Nephron progenitor cell (in vitro differentiated cells): ENCODE results near the gene AP5S1.
"Not testable (repeated sequence)": the region's sequence is repeated elsewhere in the genome, so short reads cannot be mapped to it uniquely, and the experiment has no call there.

ENCODE experiments used
- DNase-seq: peaks from one replicate; pipeline ENCODE4 v3.0.0; 2021
- H3K27ac Mint-ChIP-seq: 2 replicates; pipeline ENCODE4 v1.8.0; 2021; ENCODE audit warnings: mild to moderate bottlenecking, moderate library complexity, mixed read lengths
- H3K27me3 Mint-ChIP-seq: 2 replicates; pipeline ENCODE4 v1.8.0; 2021; ENCODE audit warnings: mild to moderate bottlenecking, low read depth, mixed read lengths; ENCODE audit not compliant: poor library complexity
- H3K36me3 Mint-ChIP-seq: 2 replicates; pipeline ENCODE4 v1.8.0; 2021; ENCODE audit warnings: low read depth, mixed read lengths
- H3K4me1 Mint-ChIP-seq: 2 replicates; pipeline ENCODE4 v1.8.0; 2021; ENCODE audit warnings: mixed read lengths
- H3K4me3 Mint-ChIP-seq: 2 replicates; pipeline ENCODE4 v1.8.0; 2021; ENCODE audit warnings: mild to moderate bottlenecking, moderate library complexity, mixed read lengths
- H3K9me3 Mint-ChIP-seq: 2 replicates; pipeline ENCODE4 v1.8.0; 2021; ENCODE audit warnings: mild to moderate bottlenecking, moderate library complexity, mixed read lengths
- TF ChIP-seq, protein P1 (sequence below): fragments of 200-600 bp; sonication (generic); IDR thresholded peaks from 2 replicates; pipeline ENCODE4 v1.5.0; 2021; ENCODE audit warnings: antibody characterized with exemption

The AP5S1 gene

DNA sequence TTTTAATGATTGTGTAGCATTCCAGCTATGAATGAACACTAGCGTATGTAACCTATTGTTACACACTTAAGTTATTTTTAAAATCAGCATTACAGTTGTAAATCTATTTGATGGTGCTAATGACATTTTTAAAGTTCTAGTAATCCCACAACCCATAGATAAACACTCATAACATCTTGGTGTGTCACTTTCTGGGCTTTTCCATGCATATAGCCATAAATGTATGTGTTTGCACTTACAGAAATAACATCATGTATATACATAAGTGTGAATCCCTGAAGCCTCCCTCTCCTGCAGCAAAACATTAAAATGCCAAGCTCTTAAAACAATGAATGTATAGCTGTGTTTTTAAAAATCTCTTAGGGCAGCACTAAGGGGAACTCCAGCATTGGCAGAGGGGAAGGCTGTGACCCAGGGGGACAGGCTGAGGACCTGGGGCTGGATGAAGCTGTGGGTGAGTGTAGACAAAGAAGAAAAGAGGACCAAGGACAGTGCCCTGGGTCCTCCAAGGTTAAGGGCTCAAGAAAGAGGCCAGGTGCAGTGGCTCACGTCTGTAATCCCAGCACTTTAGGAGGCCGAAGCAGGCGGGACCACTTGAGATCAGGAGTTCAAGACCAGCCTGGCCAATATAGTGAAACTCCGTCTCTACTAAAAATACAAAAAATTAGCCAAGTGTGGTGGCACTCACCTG is 32.9 kb upstream of the AP5S1 start:
- DNase-seq: no peak
- peak overlapping the region; percentile 69 for H3K4me3 Mint-ChIP-seq
- no peak overlapping the region for H3K27ac Mint-ChIP-seq
- H3K36me3 Mint-ChIP-seq: peaks cover 6% of the 10 kb centered on the region
- no peaks in the 10 kb centered on the region for H3K9me3 Mint-ChIP-seq
- H3K27me3 Mint-ChIP-seq: peaks cover 35% of the 10 kb centered on the region
- H3K4me1 Mint-ChIP-seq: peaks cover 24% of the 10 kb centered on the region
- TF ChIP-seq, protein P1, sequence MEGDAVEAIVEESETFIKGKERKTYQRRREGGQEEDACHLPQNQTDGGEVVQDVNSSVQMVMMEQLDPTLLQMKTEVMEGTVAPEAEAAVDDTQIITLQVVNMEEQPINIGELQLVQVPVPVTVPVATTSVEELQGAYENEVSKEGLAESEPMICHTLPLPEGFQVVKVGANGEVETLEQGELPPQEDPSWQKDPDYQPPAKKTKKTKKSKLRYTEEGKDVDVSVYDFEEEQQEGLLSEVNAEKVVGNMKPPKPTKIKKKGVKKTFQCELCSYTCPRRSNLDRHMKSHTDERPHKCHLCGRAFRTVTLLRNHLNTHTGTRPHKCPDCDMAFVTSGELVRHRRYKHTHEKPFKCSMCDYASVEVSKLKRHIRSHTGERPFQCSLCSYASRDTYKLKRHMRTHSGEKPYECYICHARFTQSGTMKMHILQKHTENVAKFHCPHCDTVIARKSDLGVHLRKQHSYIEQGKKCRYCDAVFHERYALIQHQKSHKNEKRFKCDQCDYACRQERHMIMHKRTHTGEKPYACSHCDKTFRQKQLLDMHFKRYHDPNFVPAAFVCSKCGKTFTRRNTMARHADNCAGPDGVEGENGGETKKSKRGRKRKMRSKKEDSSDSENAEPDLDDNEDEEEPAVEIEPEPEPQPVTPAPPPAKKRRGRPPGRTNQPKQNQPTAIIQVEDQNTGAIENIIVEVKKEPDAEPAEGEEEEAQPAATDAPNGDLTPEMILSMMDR: no peak

DNA sequence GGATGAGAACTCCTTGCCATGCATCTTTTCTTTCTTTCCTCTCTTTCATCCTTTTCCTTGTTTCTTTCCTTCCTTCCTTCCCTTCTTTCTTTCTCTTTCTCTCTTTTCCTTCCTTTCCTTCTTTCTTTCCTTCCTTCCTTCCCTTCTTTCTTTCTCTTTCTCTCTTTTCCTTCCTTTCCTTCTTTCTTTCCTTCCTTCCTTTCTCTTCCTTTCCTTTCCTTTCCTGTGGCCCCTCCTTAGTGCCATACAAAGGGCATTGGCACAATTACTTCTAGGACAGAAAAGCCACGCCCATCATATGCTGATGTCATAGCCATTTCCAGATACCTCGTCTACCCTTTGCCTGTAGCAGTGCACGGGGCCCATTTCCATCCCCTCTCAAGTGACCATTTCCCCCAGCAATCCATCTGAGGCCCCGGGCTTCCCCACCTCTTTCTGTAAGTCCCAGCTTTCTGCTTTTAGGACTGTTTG is 31.6 kb upstream of the AP5S1 start:
- no peak overlapping the region for H3K27ac Mint-ChIP-seq
- H3K4me3 Mint-ChIP-seq: peak overlapping the region; percentile 12
- DNase-seq: no peak
- H3K36me3 Mint-ChIP-seq: peaks cover 6% of the 10 kb centered on the region
- peaks cover 13% of the 10 kb centered on the region for H3K4me1 Mint-ChIP-seq
- H3K27me3 Mint-ChIP-seq: peaks cover 38% of the 10 kb centered on the region
- no peaks in the 10 kb centered on the region for H3K9me3 Mint-ChIP-seq
- TF ChIP-seq, protein P1: no peak

DNA sequence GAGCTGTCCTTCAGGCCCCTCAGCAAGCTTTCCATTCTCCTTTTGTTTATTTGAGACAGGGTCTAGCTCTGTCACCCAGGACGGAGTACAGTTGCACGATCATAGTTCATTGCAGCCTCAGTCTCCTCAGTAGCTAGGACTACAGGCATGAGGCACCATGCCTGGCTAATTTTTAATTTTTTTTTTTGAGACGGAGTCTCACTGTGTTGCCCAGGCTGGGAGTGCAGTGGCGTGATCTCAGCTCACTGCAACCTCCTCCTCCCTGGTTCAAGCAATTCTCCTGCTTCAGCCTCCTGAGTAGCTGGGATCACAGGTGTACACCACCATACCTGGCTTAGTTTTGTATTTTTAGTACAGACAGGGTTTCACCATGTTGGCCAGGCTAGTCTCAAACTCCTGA is 31.1 kb upstream of the AP5S1 start:
- H3K27me3 Mint-ChIP-seq: peaks cover 40% of the 10 kb centered on the region
- peaks cover 11% of the 10 kb centered on the region for H3K4me1 Mint-ChIP-seq
- not testable (repeated sequence) for H3K27ac Mint-ChIP-seq, DNase-seq, H3K9me3 Mint-ChIP-seq, H3K4me3 Mint-ChIP-seq, H3K36me3 Mint-ChIP-seq

DNA sequence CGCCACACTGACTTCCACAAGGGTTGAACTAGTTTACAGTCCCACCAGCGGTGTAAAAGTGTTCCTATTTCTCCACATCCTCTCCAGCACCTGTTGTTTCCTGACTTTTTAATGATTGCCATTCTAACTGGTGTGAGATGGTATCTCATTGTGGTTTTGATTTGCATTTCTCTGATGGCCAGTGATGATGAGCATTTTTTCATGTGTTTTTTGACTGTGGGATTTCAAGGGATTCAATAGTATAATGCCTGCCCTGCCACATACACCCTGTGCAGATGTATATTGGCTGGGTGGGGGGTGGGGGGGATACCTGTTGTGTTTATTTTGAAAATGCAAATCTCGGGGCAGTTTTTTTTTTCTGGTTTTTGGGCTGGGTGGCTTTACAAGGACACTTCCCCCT is 26.2 kb upstream of the AP5S1 start:
- H3K9me3 Mint-ChIP-seq, H3K27ac Mint-ChIP-seq, DNase-seq, H3K36me3 Mint-ChIP-seq: not testable (repeated sequence)
- H3K4me1 Mint-ChIP-seq: peaks cover 32% of the 10 kb centered on the region
- H3K27me3 Mint-ChIP-seq: peaks cover 26% of the 10 kb centered on the region
- peak overlapping the region; percentile 42 for H3K4me3 Mint-ChIP-seq

DNA sequence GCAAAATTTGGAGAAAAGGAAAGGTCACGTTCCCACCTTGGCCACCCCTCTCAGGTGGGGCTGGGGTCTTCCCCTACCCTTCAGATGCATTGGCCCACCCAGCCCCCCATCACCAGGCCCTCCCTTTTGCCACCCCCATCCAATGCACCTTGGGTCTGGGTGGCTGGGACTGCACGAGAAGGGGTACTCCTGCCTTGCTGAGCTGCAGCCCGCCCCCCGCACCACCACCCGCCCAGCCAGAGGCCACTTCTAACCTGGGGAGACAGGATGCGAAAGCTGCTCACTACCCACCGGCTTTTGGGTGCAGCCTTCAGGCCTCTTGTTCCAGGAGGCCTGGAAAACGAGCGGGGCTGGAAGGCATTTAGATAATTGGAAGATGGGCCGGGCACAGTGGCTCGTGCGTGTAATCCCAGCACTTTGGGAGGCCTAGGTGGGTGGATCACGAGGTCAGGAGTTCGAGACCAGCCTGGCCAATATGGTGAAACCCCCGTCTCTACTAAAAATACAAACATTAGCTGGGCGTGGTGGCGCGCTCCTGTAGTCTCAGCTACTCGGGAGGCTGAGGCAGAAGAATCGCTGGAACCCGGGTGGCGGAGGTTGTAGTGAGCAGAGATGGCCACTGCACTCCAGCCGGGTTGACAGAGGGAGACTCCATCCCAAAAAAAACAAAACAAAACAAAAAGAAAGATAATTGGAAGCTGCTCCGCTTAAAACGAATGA is 25.5 kb upstream of the AP5S1 start:
- Mint-ChIP-seq H3K27ac (no peak overlapping the region), H3K27me3 (peaks cover 23% of the 10 kb centered on the region), H3K36me3 (no peaks in the 10 kb centered on the region), H3K9me3 (no peaks in the 10 kb centered on the region), H3K4me3 (peak overlapping the region; percentile 82), H3K4me1 (peaks cover 39% of the 10 kb centered on the region)
- TF ChIP-seq, protein P1: no peak
- DNase-seq: no peak

DNA sequence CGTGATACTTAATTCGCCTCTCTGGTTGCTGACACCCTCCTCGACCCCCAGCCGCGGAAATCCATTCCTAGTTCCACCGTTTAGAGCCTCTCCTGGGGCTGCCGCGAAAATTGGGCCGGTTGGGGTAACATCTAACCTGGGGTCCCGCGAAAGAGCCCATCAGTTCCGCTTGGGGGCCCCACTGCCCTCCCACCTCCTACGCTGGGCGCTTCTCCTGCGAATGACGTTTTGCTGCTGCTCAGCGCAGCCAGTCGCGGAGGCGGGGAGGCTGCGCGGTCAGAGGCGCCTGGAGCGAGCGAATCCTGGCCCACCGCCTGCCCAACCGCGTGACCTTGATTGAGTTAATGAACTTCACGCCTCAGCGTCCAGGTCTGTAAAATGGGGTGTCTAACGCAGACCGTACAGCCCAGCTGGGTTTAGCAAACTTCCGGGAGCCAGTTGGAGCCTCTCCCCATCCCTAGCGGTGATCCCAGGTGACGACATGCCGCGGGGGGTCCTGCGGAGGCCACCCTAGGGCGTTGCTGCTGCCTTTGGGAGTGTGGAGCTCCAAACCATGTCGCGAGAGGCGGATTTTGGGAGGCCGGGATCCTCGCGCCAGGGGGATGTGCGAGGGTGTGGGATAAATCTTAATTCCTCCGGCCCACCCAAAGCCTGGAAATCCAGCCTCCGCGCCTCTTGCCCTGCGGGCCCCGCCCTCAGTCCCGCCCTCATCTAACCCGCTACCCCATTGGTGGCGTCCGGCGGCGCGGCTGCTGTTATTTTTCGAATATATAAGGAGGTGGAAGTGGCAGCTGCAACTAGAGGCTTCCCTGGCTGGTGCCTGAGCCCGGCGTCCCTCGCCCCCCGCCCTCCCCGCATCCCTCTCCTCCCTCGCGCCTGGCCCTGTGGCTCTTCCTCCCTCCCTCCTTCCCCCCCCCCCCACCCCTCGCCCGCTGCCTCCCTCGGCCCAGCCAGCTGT is 24.6 kb upstream of the AP5S1 start, which contains the start of gene CDC25B:
Gene CDC25B, plus strand, starts transcription at position 800 of the 958 bp plus-strand sequence. CDS start 222 bp downstream, outside the sequence.
- Mint-ChIP-seq H3K4me1 (peaks cover 47% of the 10 kb centered on the region), H3K36me3 (no peaks in the 10 kb centered on the region), H3K27ac (no peak within 1 kb of the TSS), H3K4me3 (peak within 1 kb of the TSS; percentile 88), H3K9me3 (no peaks in the 10 kb centered on the region), H3K27me3 (peaks cover 20% of the 10 kb centered on the region)
- peak; percentile 94 for DNase-seq
- TF ChIP-seq, protein P1: peak; percentile 28
